Esophagus mucosa (tissue), 1 donor: ENCODE results near the gene INHBB. TPM values are rescaled to one million over a fixed set of nuclear protein-coding genes. Genes with fewer than 3 reads are reported as not detected.

Experiments
- ATAC-seq: fragments of 200-7000 bp; cut with Tn5 transposase; one replicate; pipeline ENCODE4 v1.9.1; 2020
- total RNA-seq: library from RNA; stranded (reverse); gene quantifications from one replicate; pipeline ENCODE4 v1.2.4, GENCODE V29; 2023
- donor health status: DM: yes; HTN: yes; CAD: no.

The INHBB gene
- total RNA-seq, 1 donor from 2014 or later, result 0.72 TPM

GRCh38 chr2:120343100-120343432 is 2.9 kb upstream of the INHBB start:
- ATAC-seq, result no peak

- peak; percentile 67 for ATAC-seq
These were observed 2.4 kb upstream of the INHBB start for GRCh38 chr2:120343433-120344105.

GRCh38 chr2:120344214-120344975 is 1.5 kb upstream of the INHBB start:
- peak; percentile 30 for ATAC-seq

DNA sequence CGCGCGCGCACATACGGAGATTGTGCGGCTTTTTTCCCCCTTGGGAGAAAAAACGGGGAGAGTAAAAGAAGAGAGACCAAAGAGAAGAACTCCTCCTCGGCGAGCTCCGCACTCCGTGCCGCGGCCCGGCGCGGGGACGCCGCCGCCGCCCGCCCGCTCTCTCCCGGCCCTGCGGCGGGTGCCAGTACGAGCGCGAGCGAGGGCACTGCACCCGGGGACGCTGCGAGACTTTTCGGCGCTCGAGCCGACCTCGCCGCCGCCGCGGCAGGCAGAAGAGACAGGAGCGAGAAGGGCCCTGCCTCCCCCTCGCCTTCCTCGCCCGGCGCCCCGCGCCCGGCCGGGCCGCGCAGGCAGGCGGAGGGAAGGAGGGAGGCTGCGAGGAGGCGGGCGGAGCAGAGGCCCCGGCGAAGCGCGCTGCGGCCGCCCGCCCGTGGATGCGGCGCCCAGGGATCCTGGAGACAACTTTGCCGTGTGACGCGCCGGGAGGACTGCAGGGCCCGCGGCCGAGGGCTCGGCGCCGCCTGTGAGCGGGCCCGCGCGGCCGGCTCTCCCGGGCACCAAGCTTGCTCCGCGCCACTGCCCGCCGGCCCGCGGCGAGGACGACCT is 857 bp upstream of the INHBB start:
- ATAC-seq, result peak; percentile 14

GRCh38 chr2:120345608-120346007 is 328 bp upstream of the INHBB start:
- ATAC-seq, result no peak

DNA sequence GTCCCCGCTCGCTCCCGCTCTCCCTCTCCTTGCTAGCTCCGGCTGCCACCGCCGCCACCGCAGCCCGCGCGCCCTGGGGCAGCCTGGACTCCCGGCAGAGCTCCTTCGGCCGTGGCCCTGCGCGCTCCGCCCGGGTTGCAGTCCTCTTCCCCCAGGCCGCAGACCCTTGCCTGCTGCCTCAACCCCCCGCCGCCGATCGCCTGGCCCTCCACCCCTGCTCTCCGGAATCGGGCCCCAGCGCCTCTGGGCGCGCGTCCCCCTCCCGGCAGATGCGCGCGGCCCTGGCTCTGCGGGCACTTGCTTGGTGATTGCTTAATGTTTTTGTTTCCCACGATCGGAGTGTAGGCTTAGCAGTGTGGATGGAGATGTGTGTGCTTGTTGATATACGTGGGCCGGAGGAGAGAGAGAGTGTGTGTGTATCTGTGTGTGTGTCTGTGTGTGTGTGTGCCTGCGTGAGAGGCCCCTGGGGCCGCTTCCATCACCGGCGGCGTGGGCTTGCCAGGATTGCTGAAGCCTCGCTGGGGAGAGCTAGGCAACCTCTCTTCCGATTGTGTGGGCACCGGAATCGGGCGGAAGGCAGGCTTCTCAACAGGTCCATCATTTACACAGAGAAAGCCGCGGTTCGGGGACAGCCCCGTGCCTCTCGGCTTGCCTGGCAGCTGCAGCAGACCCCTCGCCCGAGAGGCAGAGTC is 877 bp downstream of the INHBB start:
- peak; percentile 6 for ATAC-seq

DNA sequence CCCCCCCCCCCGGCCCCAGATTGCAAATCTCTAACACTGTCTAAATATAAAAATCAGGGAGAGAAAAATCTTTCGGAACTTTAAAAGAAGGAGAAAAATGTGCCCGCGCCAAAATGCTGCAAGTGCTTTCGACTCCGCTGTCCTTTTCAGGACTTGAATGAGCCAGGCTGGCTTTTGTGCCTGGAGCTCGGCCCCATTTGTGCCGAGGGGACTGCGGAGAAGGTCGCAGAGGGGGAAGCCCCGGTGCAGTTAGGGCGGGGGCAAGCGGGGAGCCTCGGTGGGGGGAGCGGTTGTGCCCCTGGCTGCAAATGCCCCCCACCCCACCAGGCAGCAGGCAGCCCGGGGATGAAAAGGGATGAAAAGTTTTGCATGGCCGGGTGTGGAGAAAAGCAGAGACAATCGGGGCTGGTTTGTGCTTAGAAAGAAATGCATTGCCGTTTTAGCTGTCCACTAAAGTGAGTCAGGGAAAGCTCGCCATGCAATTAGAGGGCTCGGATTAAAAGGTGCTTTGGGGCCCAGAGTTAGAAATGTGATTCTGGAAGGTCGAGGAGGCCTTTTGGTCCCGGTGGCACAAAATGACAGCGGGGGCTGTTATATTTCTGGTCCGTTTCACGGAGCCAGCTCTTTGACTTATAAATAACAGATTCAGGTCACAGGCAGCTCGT is 1.6 kb downstream of the INHBB start:
- no peak for ATAC-seq

- no peak for ATAC-seq
These were observed 2.3 kb downstream of the INHBB start for GRCh38 chr2:120348134-120348736.

- ATAC-seq, result no peak
These were observed 3.0 kb downstream of the INHBB start for GRCh38 chr2:120348737-120349439.

DNA sequence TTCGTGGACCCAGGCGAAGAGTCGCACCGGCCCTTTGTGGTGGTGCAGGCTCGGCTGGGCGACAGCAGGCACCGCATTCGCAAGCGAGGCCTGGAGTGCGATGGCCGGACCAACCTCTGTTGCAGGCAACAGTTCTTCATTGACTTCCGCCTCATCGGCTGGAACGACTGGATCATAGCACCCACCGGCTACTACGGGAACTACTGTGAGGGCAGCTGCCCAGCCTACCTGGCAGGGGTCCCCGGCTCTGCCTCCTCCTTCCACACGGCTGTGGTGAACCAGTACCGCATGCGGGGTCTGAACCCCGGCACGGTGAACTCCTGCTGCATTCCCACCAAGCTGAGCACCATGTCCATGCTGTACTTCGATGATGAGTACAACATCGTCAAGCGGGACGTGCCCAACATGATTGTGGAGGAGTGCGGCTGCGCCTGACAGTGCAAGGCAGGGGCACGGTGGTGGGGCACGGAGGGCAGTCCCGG is 3.5 kb downstream of the INHBB start:
- no peak for ATAC-seq

DNA sequence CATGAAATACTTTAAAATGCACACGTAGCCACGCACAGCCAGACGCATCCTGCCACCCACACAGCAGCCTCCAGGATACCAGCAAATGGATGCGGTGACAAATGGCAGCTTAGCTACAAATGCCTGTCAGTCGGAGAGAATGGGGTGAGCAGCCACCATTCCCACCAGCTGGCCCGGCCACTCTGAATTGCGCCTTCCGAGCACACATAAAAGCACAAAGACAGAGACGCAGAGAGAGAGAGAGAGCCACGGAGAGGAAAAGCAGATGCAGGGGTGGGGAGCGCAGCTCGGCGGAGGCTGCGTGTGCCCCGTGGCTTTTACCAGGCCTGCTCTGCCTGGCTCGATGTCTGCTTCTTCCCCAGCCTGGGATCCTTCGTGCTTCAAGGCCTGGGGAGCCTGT is 4.1 kb downstream of the INHBB start:
- no peak for ATAC-seq

DNA sequence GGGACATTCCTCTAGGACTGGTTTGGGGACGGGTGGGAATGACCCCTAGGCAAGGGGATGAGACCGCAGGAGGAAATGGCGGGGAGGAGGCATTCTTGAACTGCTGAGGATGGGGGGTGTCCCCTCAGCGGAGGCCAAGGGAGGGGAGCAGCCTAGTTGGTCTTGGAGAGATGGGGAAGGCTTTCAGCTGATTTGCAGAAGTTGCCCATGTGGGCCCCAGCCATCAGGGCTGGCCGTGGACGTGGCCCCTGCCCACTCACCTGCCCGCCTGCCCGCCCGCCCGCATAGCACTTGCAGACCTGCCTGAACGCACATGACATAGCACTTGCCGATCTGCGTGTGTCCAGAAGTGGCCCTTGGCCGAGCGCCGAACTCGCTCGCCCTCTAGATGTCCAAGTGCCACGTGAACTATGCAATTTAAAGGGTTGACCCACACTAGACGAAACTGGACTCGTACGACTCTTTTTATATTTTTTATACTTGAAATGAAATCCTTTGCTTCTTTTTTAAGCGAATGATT is 4.9 kb downstream of the INHBB start:
- ATAC-seq, result no peak

DNA sequence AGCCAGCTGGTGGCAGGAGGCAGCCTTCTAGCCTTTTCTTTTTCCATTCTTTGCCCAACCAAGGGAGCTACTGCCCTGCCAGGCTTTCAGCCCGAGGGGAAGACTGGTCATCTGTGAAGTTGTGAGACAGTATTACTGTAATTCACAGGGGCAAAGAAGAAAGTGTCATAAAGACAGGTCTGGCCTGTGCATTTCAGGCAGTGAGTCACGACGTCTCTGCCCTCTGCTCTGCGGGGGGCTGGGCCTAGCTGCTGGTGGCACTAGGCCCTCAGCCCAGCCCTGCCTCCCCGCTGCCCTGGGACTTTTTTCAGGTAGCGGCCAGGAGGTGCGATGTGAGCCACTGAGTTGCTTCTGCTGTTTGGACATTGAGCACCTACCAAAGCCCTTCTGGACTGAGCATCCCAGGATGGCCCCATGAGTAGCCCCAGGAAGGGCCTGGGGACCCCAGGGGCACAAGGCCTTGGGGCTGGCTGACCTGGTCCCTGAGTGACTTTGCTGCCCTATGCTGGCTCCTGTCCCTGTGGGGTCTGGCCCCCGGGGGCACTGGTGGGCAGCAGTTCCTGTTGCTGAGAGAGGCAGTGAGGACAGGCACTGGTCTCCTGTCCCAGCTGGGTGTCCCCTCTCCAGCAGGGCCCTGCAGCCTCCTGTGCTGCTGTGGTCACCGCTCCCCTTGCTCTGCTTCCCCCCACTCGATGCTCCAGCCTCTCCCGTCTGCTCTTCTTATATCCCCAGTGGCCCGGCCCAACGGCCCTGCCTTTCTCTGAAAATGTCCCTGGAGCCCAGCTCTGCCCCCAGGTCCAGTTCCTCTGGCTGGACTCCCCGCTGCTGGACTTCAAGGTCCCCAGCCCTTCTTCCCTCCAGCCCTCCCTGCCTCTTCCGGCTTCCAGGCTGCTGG is 7.0 kb downstream of the INHBB start:
- no peak for ATAC-seq

DNA sequence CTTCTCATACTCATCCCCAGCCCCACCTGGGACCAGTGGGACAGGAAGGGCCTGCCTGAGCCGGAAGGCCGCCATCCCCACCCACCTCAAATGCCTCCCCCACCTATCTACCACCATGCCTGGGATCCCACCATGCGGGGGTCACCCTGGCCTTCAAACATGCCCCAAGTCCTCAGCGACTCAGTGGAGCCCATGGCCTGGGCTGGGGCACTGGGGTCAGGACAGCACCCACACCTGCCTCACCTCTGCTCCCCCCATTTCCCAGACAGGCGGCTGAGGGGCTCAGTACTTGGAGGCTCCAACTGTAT is 7.6 kb downstream of the INHBB start:
- ATAC-seq, result no peak

- ATAC-seq, result no peak
These were observed 8.0 kb downstream of the INHBB start for GRCh38 chr2:120353931-120354330.

- no peak for ATAC-seq
These were observed 8.5 kb downstream of the INHBB start for GRCh38 chr2:120354467-120354866.

DNA sequence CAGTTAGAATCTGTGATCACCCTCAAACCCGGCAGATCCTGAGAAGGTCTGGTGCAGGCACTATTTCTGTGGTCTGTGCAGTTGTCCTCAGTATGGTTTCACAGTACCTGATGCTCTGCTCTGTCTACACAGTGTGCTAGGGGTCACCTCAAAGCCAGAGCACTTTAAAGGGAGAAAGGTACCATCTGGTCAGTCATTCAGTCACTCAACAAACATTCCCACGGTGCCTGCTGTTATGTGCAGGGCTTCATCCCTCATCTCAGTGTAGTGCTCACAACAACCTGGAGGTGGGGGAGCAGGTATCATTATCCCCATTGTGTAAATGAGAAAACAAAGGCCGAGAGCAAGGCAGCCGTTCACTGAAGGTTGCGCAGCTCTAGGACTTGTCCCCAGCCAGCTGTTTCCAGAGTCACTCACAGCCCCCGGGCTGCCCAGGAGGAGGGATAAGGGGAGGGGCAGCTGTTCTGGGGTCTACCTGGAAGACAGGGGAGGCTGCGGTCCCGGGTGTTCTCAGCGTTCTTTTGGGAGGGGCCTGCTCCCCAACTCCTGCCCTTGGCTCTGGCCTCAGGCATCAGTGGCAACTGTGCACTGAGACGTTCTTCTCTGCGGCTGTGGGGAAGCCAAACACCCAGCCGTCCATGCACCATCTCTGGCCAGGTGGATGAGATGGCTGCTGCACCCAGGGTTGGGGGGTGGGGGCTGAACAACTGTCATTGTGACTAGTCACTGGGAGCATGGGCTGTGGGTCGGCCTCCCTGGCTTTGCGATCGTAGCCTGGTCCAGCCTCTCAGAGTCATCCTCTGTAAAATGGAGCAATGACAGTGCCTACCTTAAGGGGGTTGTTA is 9.2 kb downstream of the INHBB start:
- no peak for ATAC-seq

DNA sequence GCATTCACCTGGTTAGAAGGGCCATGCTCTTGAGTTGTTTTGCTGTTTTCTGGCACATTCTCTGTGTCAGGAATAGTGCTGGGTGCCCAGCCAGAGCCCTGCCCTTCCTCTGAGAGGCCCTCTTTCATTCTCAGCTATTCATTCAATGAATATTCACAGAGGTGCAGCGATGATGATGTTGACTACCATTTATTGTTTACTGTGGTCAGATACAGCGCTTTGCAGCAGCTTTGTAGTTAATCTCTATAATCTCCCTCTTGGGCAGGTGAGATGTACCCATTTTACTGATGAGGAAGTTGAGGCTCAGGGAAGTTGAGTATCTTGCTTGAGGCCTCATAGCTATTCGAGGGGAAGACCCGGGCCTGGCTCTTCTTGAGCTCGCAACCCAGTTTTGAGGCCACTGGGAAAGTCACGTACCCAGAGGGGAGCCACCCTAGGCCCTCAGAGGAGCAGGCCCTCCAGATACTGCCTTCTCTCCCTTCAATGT is 9.9 kb downstream of the INHBB start:
- ATAC-seq, result no peak

DNA sequence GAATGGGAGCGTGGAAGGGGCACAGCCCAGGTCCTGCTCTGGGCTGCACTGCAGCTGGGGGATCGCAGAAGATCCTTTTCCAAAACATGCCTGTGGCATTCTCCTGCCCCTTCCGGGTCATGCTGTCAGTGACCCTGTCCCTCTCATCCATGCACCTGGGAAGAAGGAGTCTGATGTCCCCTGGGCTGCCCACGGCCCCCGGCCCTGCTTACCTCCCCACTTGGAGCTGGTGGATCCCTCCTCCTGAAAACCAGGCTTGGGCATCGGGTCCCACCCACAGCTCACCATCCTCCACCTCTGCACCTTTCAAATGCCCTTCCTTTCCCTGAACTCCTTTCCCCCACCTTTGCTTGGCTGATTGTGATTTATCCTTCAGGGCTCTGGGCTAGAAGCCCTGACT is 11.8 kb downstream of the INHBB start:
- no peak for ATAC-seq
